NCI-H748 (cell line): ENCODE measurements around the gene MKI67.
"Not testable (repeated sequence)": the region's sequence is repeated elsewhere in the genome, so short reads cannot be mapped to it uniquely, and the experiment has no call there.

ENCODE experiments used
- DNase-seq: peaks from one replicate; lab custom pipeline; 2025; ENCODE audit not compliant: unreplicated experiment; lab: John Stamatoyannopoulos, UW

Gene MKI67

DNA sequence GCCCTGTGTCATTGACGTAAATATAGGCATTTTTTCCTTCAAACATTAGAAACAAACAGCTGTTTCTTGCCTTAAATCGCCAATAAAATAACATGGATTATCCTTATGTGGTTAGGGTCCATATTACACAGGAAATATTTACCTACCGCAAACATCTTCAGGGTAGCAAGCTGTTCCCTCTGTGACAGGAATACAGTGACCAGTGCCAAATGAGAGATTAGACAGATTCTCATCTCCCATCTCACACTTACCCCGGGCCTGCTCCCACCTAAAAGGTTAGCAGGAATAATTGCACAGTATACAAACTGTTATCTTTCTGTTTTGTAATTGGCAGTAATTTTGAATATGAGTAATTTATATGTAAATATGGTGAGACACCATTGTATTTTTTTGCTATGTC lies 16.5 kb downstream of the MKI67 start:
- no peak for DNase-seq

DNA sequence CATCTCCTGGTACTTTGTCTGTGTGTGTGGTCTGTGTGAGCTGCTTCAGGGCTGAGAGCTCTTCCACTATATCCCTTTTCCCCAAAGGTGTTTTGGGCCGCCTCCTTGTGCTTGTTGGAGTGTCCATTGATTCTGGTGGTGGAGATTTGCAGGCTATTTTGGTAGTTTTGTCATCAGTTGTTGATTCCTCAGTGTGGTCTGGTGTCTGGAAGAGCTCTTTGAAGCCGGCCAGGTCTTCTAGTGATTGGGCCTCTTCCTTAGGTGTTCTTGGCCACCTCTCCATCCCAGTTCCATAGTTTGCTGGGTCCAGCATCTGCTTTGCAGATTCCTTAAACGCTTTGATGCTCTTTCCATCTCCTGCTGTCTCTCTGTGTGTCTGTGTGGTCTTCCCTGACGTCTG lies 20.8 kb downstream of the MKI67 start:
- DNase-seq: no peak

DNA sequence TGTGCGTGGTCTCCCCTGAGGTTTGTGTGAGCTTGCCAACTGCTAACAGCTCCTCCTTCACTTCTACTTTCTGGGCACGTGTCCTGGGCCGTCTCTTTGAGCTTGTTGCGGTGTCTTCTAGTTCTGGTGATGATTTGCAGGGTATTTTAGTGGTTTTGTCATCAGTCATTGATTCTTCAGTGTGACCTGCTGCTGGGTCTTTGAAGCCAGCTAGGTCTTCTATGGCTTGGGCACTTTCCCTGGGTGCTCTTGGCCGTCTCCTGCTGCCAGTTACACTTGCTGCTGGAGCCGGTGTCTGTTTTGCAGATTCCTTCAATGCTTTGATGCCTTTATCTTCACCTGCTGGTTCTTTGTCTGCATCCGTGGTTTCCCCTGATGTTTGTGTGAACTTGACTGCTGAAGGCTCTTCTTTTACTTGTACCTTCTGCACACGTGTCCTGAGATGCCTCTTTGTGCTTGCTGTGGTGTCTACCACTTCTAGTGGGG lies 23.0 kb downstream of the MKI67 start:
- DNase-seq: no peak

DNA sequence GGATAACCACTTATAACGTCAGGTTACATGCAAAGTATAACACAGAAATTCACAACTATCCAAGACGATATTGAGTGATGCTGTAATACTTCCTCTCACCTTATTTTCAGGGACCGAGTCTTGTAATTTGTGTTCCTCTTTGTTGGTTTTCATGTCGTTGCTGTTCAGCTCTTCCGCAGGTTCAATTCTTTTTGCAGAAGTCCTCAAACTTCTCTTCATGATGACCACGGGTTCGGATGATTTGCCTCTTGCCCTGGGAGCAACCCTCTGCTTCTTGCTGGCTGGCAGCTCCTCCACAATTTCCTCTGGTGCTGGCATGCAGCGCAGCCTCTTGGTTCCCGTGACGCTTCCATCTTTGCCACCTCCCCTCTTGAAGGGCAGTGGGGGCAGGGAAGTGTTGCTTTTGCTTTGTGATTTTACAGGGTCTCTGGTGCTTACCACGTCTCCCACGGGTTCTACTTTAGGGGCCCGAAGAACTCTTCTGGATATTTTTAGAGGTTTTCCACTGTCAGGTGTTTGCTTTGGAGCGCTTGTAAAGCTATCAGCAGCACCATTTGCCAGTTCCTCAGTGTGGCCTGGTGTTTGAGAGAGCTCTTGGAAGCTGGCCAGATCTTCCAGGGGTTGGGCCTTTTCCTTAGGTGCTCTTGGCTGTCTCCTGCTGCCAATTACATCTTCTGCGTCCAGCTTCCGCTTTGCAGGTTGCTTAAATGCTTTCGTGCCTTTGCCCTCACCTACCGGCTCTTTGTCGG lies 23.6 kb downstream of the MKI67 start:
- DNase-seq: no peak

DNA sequence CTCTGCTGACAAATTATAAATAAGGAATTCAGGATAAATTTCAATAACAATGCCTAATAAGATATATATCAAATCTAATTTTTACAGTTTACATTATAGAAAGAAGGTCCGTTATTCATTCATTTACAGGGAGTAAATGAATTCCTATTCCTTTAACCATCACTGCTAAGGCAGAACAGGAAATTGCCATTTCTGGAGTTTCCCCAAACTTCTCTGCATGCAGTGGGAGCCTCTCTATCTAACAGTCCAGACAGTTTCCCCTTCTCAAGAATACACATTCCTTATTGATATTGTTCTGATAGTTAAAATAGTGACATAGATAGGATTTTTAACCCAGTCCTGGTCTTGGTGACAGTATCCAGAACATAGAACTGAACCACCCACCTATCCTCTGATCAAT lies 24.3 kb downstream of the MKI67 start:
- DNase-seq: no peak

DNA sequence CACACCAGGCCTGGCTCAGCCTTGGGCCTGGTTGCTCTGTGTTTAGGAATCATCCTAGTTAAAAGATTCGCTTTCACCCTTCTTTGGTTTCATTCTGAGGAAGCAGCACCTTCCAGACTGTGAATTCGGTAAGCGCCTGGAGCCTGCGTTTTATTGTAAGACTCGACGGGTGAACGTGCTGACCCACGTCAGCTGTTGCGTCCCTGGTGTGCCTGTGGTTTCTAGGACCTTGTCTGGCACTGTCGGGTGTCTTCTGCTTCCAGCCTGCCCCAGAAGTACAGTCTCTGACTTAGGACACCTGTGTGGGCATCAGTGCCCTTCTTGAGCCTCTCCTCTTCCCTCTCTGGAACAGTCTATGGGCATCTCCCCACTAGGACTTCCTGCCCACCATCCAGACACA lies 26.3 kb downstream of the MKI67 start:
- no peak for DNase-seq

DNA sequence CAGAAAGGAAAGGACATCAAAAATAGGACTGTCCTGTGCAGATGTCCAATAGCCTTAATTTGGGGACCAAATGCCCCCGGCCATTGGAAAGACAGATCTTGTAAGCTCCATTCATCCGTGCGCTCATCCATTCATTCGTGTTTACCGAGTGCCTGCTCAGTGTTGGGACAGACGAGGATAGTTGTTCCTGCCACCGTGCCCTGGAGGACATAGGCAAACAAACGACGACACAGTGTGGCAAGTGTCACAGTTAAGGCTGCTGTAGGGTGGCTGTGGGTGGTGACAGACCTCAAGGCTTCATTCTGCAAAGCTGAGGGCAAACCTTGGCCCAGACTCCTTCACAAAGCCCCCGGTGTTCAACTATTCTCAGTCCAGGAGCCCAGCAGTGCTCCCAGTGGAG lies 27.6 kb downstream of the MKI67 start:
- no peak for DNase-seq

DNA sequence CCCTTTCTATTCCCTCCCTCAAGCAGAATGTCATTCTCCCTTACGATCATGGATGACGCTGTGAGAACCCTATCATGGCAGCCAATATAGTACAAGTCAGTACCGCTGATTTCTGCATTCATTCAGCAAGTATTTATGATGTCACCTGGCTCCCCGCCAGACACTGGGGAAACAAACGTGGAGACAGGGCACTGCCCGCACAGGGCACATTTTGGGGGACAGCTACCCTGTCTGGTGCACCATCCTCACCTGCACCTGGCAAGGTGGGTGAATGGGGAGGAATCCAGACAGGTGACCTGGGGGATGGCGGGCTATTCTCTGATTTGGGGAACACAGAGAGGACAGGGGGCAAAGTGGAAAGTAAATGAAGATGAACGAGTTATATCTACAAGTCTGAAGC lies 28.4 kb downstream of the MKI67 start:
- DNase-seq: no peak

DNA sequence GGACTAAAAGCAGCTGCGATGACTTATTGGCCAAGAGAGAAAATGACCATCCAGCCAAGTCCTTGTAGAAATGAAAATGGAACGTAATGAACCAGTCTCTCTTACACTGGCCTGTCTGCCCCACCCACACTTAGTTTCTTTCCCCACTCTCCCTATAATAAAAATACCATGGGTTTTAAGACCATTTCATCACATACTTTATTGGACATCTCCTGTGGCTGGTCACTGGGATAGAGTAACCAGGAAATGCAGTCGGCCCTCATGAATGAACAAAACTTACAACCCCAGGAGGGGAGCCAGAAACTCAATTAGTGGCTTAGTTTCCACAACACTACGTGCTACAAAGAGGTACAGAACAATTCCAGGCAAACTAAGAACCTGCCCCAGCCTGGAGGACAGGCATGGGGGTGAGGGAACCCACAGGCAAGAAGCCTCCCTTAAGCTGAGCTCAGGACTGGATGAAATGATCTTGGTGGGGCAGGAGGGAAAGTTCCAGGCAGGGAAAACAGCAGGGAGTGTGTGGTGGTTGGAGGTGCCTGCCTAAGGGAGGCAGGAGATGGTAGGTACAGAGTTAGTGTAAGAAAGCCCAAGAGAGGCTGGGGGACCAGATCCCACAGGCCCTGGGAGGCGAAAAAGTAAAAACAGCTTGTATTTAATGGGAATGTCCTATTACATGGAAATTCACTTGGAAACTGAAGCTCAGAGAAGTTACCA lies 29.6 kb downstream of the MKI67 start:
- no peak for DNase-seq

DNA sequence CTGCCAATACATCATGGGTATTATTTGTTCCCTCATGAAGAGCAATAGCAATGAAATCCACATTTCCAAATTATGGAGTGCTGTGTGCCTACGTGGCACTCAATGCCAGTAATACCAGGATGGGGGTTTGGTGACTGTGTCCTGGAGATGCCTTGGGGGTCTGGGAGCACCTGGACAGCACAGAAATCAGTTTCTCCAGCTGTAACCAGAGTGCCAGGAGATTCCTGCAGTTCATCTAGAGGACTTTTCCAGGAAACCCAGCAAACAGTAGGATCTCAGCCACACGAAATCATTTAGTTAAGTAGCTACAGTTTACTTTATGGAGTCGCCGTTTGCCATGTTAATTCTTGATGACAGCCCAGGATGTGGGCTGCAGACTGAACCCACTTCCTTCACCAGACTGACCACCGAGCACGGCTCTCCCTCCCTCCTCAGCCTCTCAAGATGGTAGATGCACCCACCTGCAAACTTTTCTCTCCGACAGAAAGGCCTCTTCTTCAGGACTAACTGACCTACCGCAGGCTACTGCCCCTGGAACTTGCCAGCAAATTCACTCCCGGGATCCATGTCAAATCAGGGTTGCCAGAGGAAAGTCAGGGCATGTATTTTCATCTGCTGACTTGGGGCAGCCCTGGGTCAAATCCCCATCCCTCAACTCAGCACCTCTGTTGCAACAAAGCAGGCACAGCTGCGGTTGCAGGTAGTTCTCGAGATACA lies 30.3 kb downstream of the MKI67 start:
- DNase-seq: no peak

DNA sequence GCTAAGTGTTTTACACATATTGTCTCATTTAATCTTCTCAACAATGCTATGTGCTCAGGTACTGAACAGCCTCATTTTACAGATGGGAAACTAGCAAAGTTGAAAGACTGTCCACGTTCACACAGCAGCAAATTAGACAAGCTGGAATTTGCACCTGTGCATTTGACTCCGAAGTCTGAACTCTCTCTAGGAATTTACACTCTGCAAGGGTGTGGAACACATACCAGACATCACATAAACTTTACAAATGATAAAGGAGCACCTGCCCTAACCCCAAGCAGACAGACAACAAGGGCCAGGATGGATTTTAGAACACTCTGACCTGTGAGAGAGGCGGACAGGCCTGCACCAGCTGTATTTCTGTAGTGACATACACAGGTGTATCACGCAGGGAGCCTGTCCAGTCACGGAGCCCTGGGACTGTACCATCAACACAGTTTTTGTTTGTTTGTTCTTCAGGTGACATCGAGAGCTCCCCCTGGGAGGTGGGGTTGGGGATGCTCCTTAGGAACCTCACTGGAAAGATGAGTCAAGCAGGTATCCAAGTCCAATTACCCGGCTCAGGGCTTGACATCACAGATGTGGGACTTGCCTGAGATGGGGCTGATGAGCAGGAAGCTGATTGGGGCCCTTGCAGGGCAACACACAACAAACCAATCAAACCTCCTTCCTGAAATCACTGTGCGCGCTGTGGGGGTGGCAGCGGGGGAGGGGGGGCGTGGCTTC lies 31.0 kb downstream of the MKI67 start:
- DNase-seq: peak; percentile 9

DNA sequence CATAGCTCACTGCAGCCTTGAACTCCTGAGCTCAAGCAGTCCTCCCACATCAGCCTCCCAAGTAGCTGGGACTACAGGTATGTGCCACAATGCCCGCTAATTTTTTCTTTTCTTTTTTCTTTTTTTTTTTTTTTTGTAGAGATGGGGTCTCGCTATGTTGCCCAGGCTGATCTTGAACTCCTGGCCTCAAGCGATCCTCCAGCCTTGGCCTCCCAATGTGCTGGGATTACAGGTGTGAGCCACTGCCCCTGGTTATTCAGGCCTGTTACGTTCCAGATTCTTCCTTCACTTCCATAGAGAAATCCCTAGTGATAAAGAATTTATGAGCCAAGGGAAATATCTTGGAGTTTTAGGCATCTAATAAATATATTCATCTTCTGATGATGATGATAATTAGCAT lies 31.6 kb downstream of the MKI67 start:
- not testable (repeated sequence) for DNase-seq

DNA sequence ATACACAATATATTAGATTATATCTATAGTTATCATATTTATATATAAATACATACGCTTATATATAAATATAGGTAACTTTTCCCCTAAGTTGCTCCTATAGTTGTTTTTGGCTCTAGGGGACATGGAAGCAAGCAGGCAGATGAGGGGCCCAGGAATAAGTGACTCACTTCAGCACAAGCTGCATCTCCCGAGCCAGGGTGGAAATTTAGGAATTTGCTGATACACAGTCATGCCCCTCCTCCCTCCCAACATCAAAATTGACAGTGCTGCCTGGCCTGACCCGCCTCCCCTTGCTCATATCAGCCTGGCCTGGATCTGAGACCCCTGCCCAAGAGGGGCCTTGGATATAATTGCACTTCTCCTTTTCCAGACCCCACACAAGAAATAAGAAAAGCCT lies 33.8 kb downstream of the MKI67 start:
- DNase-seq: no peak

DNA sequence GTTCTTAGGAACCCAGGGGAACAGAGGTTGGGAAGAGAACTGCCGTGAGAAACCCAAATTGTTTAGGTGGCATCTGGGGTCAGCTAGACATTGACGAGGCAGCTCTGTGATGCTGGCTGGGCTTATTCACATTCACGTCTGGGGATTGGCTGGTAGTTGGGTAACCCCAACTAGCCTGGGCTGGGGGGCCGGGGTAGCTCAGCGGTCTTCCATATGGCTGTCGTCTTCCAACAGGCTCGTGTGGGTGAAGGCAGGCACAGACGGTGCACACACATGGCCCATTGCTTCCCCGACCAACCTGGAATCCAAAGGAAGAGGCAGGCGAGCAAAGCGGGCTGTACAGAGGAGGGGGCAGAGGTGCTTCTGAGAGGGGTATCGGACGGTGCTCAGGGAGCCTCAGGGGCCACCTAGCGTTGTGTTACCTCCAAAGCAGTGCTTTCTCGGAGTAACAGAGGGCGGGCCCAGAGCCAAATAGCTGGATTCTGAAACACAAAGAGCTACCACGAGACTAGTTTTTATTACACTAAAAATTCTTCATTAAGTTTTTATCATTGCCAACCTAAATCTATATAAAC lies 34.5 kb downstream of the MKI67 start:
- DNase-seq: no peak

DNA sequence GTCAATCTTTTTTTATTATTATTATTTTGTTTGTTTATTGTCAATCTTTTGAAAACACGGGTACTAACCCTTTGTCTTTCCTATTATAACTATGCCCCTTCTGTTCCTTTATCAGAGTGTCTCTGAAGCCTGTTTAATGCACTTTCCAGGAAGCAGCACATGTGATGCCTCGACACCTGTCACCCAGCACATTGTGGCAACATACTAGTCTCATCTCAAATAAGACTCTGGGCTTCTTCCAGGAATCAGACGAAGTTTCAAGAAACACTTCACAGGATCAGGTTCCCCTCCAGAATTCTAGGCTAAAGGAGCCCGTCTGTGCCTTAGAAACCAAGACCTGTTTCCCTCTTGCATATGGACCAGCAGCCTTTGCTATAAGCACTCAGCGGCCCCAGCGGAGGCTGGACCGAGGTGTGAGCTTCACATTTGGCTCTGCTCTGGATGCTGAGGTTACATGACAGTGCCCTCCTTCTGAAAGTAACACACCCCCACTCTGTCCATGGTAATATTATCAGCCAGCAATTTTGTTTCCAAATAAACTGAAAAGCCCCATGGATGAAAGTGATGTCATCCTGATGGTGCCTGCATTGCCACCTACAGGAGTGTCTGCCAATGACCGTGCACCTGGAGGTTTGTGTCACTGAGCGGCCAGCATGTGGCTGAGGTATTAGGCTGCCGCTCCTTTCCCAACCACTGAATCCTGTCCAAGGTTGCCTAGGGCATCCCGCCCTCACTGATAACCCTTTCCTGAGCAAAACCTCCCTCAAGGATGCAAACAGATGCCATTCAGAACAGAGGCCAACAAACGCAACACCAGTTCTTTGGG lies 38.1 kb downstream of the MKI67 start:
- peak; percentile 16 for DNase-seq

DNA sequence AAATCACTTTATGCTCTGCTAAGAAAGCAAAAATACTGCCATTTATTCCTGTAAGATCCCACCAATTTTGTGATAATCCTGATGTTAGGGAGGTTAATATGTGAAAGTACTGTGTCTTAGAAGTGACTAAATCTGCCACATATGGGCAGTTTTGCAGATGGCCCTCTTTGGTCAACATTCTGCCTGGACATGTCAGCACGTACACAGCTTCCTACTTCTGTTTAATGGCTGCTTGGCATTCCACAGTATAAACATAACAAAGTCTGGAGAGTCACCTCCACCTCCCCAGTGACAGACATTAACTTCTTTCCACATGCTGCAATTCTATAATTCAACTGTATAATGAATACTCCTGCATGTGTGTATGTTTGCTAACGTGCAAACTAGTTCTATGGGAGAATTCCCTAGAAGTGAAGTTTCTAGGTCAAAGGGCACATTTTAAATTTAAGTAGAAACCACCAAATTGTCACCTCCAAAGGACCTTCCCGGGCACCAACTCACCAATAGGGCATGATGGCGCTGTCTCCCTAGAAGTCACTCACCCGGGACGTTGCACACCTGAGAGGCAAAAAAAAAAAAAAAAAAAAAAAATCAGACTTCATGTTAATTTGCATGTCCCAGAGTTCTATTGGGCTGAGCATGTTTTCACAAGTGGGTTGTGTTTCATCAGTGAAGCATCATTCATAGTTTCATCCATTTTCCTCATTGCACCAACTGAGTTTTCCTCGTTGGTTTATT lies 38.9 kb downstream of the MKI67 start:
- DNase-seq: no peak

DNA sequence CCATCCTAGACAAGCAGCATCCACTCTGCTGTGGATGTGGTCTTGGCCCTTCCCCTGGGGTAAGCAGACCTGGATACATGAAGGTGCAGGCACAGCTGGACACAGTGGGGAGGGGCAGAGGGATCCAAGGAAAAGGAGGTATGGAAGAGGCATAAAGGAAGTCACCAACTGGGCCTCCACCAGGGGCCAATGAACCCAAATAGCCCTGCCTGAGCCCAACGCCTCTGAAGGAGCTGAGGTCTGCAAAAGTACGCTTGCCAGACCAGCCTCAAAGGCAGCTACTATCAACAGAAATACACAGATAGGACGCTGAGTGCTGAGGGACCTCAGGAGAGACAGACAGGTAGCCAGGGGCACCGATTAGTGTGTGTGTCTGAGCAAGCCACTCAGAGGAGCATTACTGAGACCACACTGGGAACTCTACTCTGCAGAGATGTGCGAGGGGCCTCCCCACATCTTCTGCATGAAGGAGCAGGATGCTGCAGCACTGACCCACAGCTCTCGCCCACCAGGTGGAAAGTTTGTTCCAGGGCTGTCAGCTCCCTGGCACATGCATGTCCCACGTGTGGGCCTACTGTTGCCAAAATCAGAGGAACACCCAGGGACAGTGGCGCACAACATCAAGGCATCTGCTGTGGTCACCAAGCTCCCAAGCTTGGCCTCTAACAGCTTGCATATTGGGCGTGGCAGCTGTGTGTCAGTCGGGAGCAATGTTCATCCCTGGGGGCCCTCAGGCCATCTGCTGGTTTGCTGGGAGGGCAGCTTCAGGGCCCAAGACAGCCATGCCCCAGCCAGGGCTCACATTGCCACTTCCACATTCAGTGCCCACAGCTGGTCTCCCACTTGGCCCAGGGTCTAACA lies 40.0 kb downstream of the MKI67 start:
- DNase-seq: no peak

DNA sequence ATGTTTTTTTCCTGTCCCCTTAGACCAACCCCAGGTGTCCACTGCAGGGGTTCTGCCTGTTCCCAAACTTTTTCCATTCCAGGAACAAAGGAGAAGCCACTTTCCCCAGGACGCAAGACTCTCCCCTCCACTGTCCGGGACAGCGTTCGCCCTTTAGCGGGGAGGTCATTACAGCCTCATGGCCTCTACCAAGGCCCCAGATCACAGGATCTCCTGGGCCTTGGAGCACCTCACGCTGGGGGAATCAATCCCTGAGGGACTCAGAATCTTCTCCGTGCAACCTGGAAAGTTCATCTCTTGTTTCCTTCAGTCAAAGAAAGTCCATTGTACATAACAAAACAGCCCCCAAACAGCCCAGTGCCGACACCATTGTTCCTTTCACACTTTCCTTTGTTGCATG lies 41.2 kb downstream of the MKI67 start:
- DNase-seq: no peak
